Lung (tissue), 12 donors: ENCODE data around the gene SNX10. TPM values are rescaled to one million over a fixed set of nuclear protein-coding genes. Genes with fewer than 3 reads are reported as not detected.

Experiments used
- ATAC-seq: fragments of 200-7000 bp; cut with Tn5 transposase; one replicate; pipeline ENCODE4 v1.9.1; 2020; ENCODE audit warnings: moderate number of reproducible peaks; ENCODE audit not compliant: insufficient read depth, low FRiP score
- DNase-seq, 3 donors: peaks; one replicate each; pipeline ENCODE4 v3.0.0-alpha.2; 2013 to 2017
- H3K27ac ChIP-seq, 2 donors: one replicate each; pipeline ENCODE4 v1.5.1; 2013; ENCODE audit warnings: mild to moderate bottlenecking in 2 of 2, moderate library complexity in 2 of 2, control low read depth in 1 of 2, inconsistent platforms in 1 of 2, low read depth in 1 of 2, low read length in 1 of 2
- H3K27me3 ChIP-seq, 3 donors: one replicate each; pipeline ENCODE4 v1.5.1; 2013; ENCODE audit warnings: low read length in 2 of 3; ENCODE audit not compliant: control insufficient read depth in 3 of 3, insufficient read depth in 3 of 3
- H3K36me3 ChIP-seq, 4 donors: one replicate each; pipeline ENCODE4 v1.5.1; 2013; ENCODE audit warnings: low read length in 4 of 4, mild to moderate bottlenecking in 1 of 4, moderate library complexity in 1 of 4; ENCODE audit not compliant: control insufficient read depth in 4 of 4, insufficient read depth in 4 of 4
- H3K4me1 ChIP-seq, 5 donors: one replicate each; pipeline ENCODE4 v1.5.1; 2013; ENCODE audit warnings: low read length in 5 of 5, mild to moderate bottlenecking in 2 of 5, moderate library complexity in 1 of 5; ENCODE audit not compliant: control insufficient read depth in 5 of 5, insufficient read depth in 5 of 5
- H3K4me3 ChIP-seq: one replicate; pipeline ENCODE4 v1.5.1; 2013; ENCODE audit warnings: mild to moderate bottlenecking, control low read depth, moderate library complexity
- H3K9ac ChIP-seq, 2 donors: one replicate each; pipeline ENCODE4 v1.5.1; 2013; ENCODE audit warnings: low read length in 2 of 2, control low read depth in 1 of 2; ENCODE audit not compliant: insufficient read depth in 1 of 2
- H3K9me3 ChIP-seq, 4 donors: one replicate each; pipeline ENCODE4 v1.5.1; 2013; ENCODE audit warnings: low read length in 3 of 4, mild to moderate bottlenecking in 1 of 4, moderate library complexity in 1 of 4; ENCODE audit not compliant: control insufficient read depth in 4 of 4, insufficient read depth in 3 of 4
- CTCF ChIP-seq: IDR thresholded peaks from 2 replicates; pipeline ENCODE4 v1.5.1; 2012; ENCODE audit warnings: mild to moderate bottlenecking; ENCODE audit errors: control extremely low read depth, extremely low read depth
- WGBS, 2 donors: extraction: QIAGEN DNeasy Blood & Tissue Kit; methylation state at CpG; one replicate each; pipeline ENCODE4 v1.1.7; 2013; 5-methylcytosine and 5-hydroxymethylcytosine counted together
- polyA plus RNA-seq, 2 donors: library from polyadenylated mRNA; stranded (reverse); fragments of 200-250 nt; gene quantifications; one replicate each; pipeline ENCODE4 v1.2.1, GENCODE V29; 2013
- total RNA-seq, 2 donors: library from RNA; depleted of rRNA in 1 of 2; stranded (reverse); fragments of >200 nt in 1 of 2; gene quantifications; one replicate each; pipeline ENCODE4 v1.2.1, GENCODE V29; 2014 to 2021
- donor health status: control.
- donor health status: control.
- donor health status: Bipolar disorder and iron deficiency.
- donor health status: healthy.
- donor health status: DM: yes; HTN: yes; CAD: no.

Gene SNX10
- total and polyA plus RNA-seq, 4 donors, result 12.2 to 54.7 (median 36.7) TPM

- peaks cover 0 to 2% (median 0%) of the 10 kb centered on the region in 4 donors for H3K9me3 ChIP-seq
- peaks cover 0 to 2% (median 0%) of the 10 kb centered on the region in 3 donors for H3K27me3 ChIP-seq
- no peak for TF ChIP-seq CTCF
- H3K27ac ChIP-seq, result peak overlapping the region in 1 of 2 donors; percentile 86
- WGBS, 2 donors, result 42 to 66% methylated on average over 7 of the region's 7 CpGs
- H3K9ac ChIP-seq, result peak overlapping the region in 1 of 2 donors; percentile 77
- H3K4me1 ChIP-seq, result peaks cover 0 to 18% (median 2%) of the 10 kb centered on the region in 5 donors
- DNase-seq, result peak; percentile 43 to 69 (median 67)
- H3K4me3 ChIP-seq, result no peak overlapping the region
- no peaks in the 10 kb centered on the region for H3K36me3 ChIP-seq
- ATAC-seq, result no peak
Observed at GRCh38 chr7:26397332-26397731, 105.7 kb downstream of the SNX10 start.

GRCh38 chr7:26397796-26398426 is 106.2 kb downstream of the SNX10 start:
- DNase-seq, result peak in 2 of 3 donors; percentile 72 to 78

GRCh38 chr7:26398427-26398755 is 106.7 kb downstream of the SNX10 start:
- DNase-seq, result peak; percentile 85 to 91 (median 88)
- Histone ChIP-seq H3K9ac (peak overlapping the region in 1 of 2 donors; percentile 77), H3K27ac (peak overlapping the region in 1 of 2 donors; percentile 86)

More at GRCh38 chr7:26397796-26398426, 106.2 kb downstream of the SNX10 start:
- Histone ChIP-seq H3K36me3 (no peaks in the 10 kb centered on the region), H3K9ac (peak overlapping the region in 1 of 2 donors; percentile 77), H3K4me1 (peaks cover 0 to 18% (median 2%) of the 10 kb centered on the region in 5 donors), H3K4me3 (peak overlapping the region; percentile 47), H3K27ac (peak overlapping the region in 1 of 2 donors; percentile 86), H3K27me3 (no peaks in the 10 kb centered on the region), H3K9me3 (peaks cover 0 to 2% (median 0%) of the 10 kb centered on the region in 4 donors)
- peak; percentile 8 for ATAC-seq
- WGBS, 2 donors, result 3 to 4% methylated on average over 33 to 38 of the region's 38 CpGs
- TF ChIP-seq CTCF, result no peak

More at GRCh38 chr7:26398427-26398755, 106.7 kb downstream of the SNX10 start:
- peak; percentile 94 for ATAC-seq
- Histone ChIP-seq H3K36me3 (no peaks in the 10 kb centered on the region), H3K4me3 (peak overlapping the region; percentile 47), H3K27me3 (no peaks in the 10 kb centered on the region), H3K9me3 (peaks cover 0 to 2% (median 0%) of the 10 kb centered on the region in 4 donors), H3K4me1 (peaks cover 0 to 18% (median 2%) of the 10 kb centered on the region in 5 donors)
- no peak for TF ChIP-seq CTCF
- 0 to 1% methylated on average over 32 to 36 of the region's 36 CpGs for WGBS, 2 donors
